ENCODE results near the gene FOXN3.

FOXN3 gene

GRCh38 chr14:89356496-89356895 lies 60.5 kb downstream of the FOXN3 start:
- DNase-seq: no peak

GRCh38 chr14:89353766-89354113 lies 63.3 kb downstream of the FOXN3 start:
- DNase-seq: no peak

GRCh38 chr14:89352976-89353765 lies 63.9 kb downstream of the FOXN3 start:
- DNase-seq: no peak

GRCh38 chr14:89351516-89352404 lies 65.3 kb downstream of the FOXN3 start:
- no peak for DNase-seq

- no peak for DNase-seq
Measured at GRCh38 chr14:89351221-89351515, 65.9 kb downstream of the FOXN3 start.

- no peak for DNase-seq
Measured at GRCh38 chr14:89350152-89350551, 66.9 kb downstream of the FOXN3 start.

GRCh38 chr14:89349171-89350008 lies 67.6 kb downstream of the FOXN3 start:
- no peak for DNase-seq

GRCh38 chr14:89348722-89349121 lies 68.3 kb downstream of the FOXN3 start:
- DNase-seq: no peak

- DNase-seq: no peak
Measured at GRCh38 chr14:89347885-89348284, 69.1 kb downstream of the FOXN3 start.

GRCh38 chr14:89344920-89345254 lies 72.1 kb downstream of the FOXN3 start:
- DNase-seq: no peak

GRCh38 chr14:89343356-89343755 lies 73.7 kb downstream of the FOXN3 start:
- DNase-seq: no peak

GRCh38 chr14:89342049-89342448 lies 75.0 kb downstream of the FOXN3 start:
- DNase-seq: no peak

GRCh38 chr14:89340200-89341181 lies 76.5 kb downstream of the FOXN3 start:
- DNase-seq: no peak

- no peak for DNase-seq
Measured at GRCh38 chr14:89339579-89339978, 77.5 kb downstream of the FOXN3 start.

- no peak for DNase-seq
Measured at GRCh38 chr14:89339158-89339557, 77.9 kb downstream of the FOXN3 start.

GRCh38 chr14:89336338-89336737 lies 80.7 kb downstream of the FOXN3 start:
- DNase-seq: no peak

GRCh38 chr14:89332031-89332430 lies 85.0 kb downstream of the FOXN3 start:
- no peak for DNase-seq

- no peak for DNase-seq
Measured at GRCh38 chr14:89331398-89331797, 85.6 kb downstream of the FOXN3 start.

GRCh38 chr14:89330236-89331002 lies 86.6 kb downstream of the FOXN3 start:
- DNase-seq: no peak

GRCh38 chr14:89327771-89328212 lies 89.2 kb downstream of the FOXN3 start:
- DNase-seq: no peak

- DNase-seq: no peak
Measured at GRCh38 chr14:89325959-89326358, 91.1 kb downstream of the FOXN3 start.
